GM23338 (cell line): ENCODE measurements around the gene CTNNA2. TPM values are rescaled to one million over a fixed set of nuclear protein-coding genes. Genes with fewer than 3 reads are reported as not detected.
A peak's percentile ranks its signal among the peaks of the same experiment; 100 is the strongest.

Experiments used
- ATAC-seq: fragments of 200-7000 bp; cut with Tn5 transposase; 3 replicates; pipeline ENCODE4 v1.9.1; 2020
- DNase-seq: peaks from one replicate; pipeline ENCODE4 v3.0.0-alpha.2; 2015; ENCODE audit warnings: low spot score
- H2AFZ ChIP-seq: fragments of 200-600 bp; sonication (generic); 2 replicates; pipeline ENCODE4 v1.8.0; 2016; ENCODE audit warnings: antibody characterized with exemption, mild to moderate bottlenecking, moderate library complexity
- H3F3A ChIP-seq: fragments of 200-600 bp; sonication (generic); replicated peaks from 2 replicates; pipeline ENCODE4 v1.8.0; 2017; ENCODE audit warnings: antibody characterized with exemption, mixed run types, low read depth
- H3K27ac ChIP-seq: fragments of 200-600 bp; sonication (generic); 2 replicates; pipeline ENCODE4 v1.6.1; 2016; ENCODE audit warnings: low read depth
- H3K27me3 ChIP-seq: fragments of 200-600 bp; sonication (generic); 2 replicates; pipeline ENCODE4 v1.8.0; 2016; ENCODE audit warnings: mild to moderate bottlenecking, mixed run types, moderate library complexity; ENCODE audit not compliant: insufficient read depth
- H3K36me3 ChIP-seq: fragments of 200-600 bp; sonication (generic); 2 replicates; pipeline ENCODE4 v1.8.0; 2016; ENCODE audit warnings: mild to moderate bottlenecking; ENCODE audit not compliant: insufficient read depth
- H3K4me1 ChIP-seq: fragments of 200-600 bp; sonication (generic); 2 replicates; pipeline ENCODE4 v1.8.0; 2016; ENCODE audit warnings: mild to moderate bottlenecking, moderate library complexity; ENCODE audit not compliant: insufficient read depth
- H3K4me2 ChIP-seq: fragments of 200-600 bp; sonication (generic); 2 replicates; pipeline ENCODE4 v1.7.1; 2017; ENCODE audit warnings: mixed run types
- H3K4me3 ChIP-seq: fragments of 200-600 bp; sonication (generic); 2 replicates; pipeline ENCODE4 v1.6.1; 2016; ENCODE audit warnings: mixed run types
- H3K79me2 ChIP-seq: fragments of 200-600 bp; sonication (generic); replicated peaks from 2 replicates; pipeline ENCODE4 v1.8.0; 2017; ENCODE audit warnings: mild to moderate bottlenecking; ENCODE audit not compliant: insufficient read depth
- H3K9me2 ChIP-seq: fragments of 200-600 bp; sonication (generic); 2 replicates; pipeline ENCODE4 v1.8.0; 2017; ENCODE audit not compliant: insufficient read depth
- H4K20me1 ChIP-seq: fragments of 200-600 bp; sonication (generic); replicated peaks from 2 replicates; pipeline ENCODE4 v1.8.0; 2017; ENCODE audit warnings: mild to moderate bottlenecking; ENCODE audit not compliant: insufficient read depth
- H3K27ac Mint-ChIP-seq: 2 replicates; pipeline ENCODE4 v1.8.0; 2020; ENCODE audit warnings: inconsistent platforms, mild to moderate bottlenecking, moderate library complexity, mixed read lengths
- H3K27me3 Mint-ChIP-seq: 3 replicates; pipeline ENCODE4 v1.8.0; 2022; ENCODE audit warnings: low read depth, mild to moderate bottlenecking, moderate library complexity, mixed read lengths, inconsistent platforms; ENCODE audit not compliant: insufficient read depth, poor library complexity
- H3K36me3 Mint-ChIP-seq: 3 replicates; pipeline ENCODE4 v1.8.0; 2021; ENCODE audit warnings: low read depth, mild to moderate bottlenecking, inconsistent platforms, moderate library complexity, mixed read lengths
- H3K4me1 Mint-ChIP-seq: 3 replicates; pipeline ENCODE4 v1.8.0; 2020; ENCODE audit warnings: mild to moderate bottlenecking, inconsistent platforms, mixed read lengths
- H3K4me3 Mint-ChIP-seq: 3 replicates; pipeline ENCODE4 v1.8.0; 2021; ENCODE audit warnings: moderate library complexity, mild to moderate bottlenecking, inconsistent platforms, mixed read lengths
- H3K9me3 Mint-ChIP-seq: 3 replicates; pipeline ENCODE4 v1.8.0; 2020; ENCODE audit warnings: moderate library complexity, mild to moderate bottlenecking, inconsistent platforms, mixed read lengths
- CREB1 ChIP-seq: fragments of 250-450 bp; sonication (Bioruptor Pico); IDR thresholded peaks from 2 replicates; pipeline ENCODE4 v1.5.0; 2020; ENCODE audit warnings: low read depth, mild to moderate bottlenecking, moderate library complexity
- EZH2 ChIP-seq: fragments of 200-600 bp; sonication (generic); IDR thresholded peaks from one replicate; pipeline ENCODE4 v1.8.0; 2017; ENCODE audit warnings: antibody characterized with exemption, mild to moderate bottlenecking, low read depth; ENCODE audit not compliant: unreplicated experiment
- EZH2phosphoT487 ChIP-seq: fragments of 200-600 bp; sonication (generic); IDR thresholded peaks from one replicate; pipeline ENCODE4 v1.8.1; 2018; ENCODE audit warnings: antibody characterized with exemption; ENCODE audit not compliant: unreplicated experiment
- POLR2AphosphoS5 ChIP-seq: IDR thresholded peaks from 2 replicates; pipeline ENCODE4 v1.6.1; 2016; ENCODE audit warnings: antibody characterized with exemption, low read depth
- ZNF114 ChIP-seq: fragments of 250-450 bp; sonication (Bioruptor Pico); IDR thresholded peaks from 2 replicates; pipeline ENCODE4 v1.5.0; 2020; ENCODE audit warnings: mild to moderate bottlenecking, moderate library complexity
- polyA plus RNA-seq: library from polyadenylated mRNA; unstranded; fragments of >200 nt; fragmentation: Nextera tagmentation; extraction: Ambion mirVana; gene quantifications from 2 replicates; pipeline ENCODE4 v1.2.1, GENCODE V29; 2016
- total RNA-seq: library from RNA; depleted of rRNA; stranded (reverse); fragments of >200 nt; shearing (Covaris generic); gene quantifications from 2 replicates; pipeline ENCODE4 v1.2.3, GENCODE V29; 2014
- TF ChIP-seq, protein P1 (sequence below): fragments of 250-450 bp; sonication (Bioruptor Pico); IDR thresholded peaks from 2 replicates; pipeline ENCODE4 v1.5.0; 2020; ENCODE audit warnings: mild to moderate bottlenecking, moderate library complexity
- TF ChIP-seq, protein P2 (sequence below), 2 experiments: fragments of 200-600 bp in 1 of 2; sonication (generic) in 1 of 2; conservative IDR thresholded peaks; 2 replicates each; pipeline versions ENCODE4 v1.5.1 to v1.6.1; 2016 to 2017; ENCODE audit warnings: antibody characterized with exemption in 2 of 2, low read depth in 2 of 2, mild to moderate bottlenecking in 2 of 2, moderate library complexity in 1 of 2

Gene CTNNA2
- total and polyA plus RNA-seq, 2 experiments from 2014 or later: 6.4 to 15.6 TPM

DNA sequence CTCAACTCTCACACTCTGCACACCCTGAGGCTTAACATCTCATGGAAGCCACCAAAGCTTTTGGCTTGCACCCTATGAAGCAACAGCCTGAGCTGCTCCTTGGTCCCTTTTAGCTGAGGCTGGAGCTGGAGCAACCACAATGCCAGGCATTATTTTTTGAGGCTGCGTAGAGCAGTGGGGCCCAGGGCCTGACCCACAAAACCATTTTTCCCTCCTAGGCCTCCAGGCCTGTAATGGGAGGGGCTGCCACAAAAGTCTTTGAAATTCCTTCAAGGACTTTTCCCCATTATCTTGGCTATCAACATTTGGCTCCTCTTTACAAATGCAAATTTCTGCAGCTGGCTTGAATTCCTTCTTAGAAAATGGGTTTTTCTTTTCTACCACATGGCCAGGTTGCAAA, 39.8 kb downstream of the CTNNA2 start (continued):
- TF ChIP-seq, protein P1, sequence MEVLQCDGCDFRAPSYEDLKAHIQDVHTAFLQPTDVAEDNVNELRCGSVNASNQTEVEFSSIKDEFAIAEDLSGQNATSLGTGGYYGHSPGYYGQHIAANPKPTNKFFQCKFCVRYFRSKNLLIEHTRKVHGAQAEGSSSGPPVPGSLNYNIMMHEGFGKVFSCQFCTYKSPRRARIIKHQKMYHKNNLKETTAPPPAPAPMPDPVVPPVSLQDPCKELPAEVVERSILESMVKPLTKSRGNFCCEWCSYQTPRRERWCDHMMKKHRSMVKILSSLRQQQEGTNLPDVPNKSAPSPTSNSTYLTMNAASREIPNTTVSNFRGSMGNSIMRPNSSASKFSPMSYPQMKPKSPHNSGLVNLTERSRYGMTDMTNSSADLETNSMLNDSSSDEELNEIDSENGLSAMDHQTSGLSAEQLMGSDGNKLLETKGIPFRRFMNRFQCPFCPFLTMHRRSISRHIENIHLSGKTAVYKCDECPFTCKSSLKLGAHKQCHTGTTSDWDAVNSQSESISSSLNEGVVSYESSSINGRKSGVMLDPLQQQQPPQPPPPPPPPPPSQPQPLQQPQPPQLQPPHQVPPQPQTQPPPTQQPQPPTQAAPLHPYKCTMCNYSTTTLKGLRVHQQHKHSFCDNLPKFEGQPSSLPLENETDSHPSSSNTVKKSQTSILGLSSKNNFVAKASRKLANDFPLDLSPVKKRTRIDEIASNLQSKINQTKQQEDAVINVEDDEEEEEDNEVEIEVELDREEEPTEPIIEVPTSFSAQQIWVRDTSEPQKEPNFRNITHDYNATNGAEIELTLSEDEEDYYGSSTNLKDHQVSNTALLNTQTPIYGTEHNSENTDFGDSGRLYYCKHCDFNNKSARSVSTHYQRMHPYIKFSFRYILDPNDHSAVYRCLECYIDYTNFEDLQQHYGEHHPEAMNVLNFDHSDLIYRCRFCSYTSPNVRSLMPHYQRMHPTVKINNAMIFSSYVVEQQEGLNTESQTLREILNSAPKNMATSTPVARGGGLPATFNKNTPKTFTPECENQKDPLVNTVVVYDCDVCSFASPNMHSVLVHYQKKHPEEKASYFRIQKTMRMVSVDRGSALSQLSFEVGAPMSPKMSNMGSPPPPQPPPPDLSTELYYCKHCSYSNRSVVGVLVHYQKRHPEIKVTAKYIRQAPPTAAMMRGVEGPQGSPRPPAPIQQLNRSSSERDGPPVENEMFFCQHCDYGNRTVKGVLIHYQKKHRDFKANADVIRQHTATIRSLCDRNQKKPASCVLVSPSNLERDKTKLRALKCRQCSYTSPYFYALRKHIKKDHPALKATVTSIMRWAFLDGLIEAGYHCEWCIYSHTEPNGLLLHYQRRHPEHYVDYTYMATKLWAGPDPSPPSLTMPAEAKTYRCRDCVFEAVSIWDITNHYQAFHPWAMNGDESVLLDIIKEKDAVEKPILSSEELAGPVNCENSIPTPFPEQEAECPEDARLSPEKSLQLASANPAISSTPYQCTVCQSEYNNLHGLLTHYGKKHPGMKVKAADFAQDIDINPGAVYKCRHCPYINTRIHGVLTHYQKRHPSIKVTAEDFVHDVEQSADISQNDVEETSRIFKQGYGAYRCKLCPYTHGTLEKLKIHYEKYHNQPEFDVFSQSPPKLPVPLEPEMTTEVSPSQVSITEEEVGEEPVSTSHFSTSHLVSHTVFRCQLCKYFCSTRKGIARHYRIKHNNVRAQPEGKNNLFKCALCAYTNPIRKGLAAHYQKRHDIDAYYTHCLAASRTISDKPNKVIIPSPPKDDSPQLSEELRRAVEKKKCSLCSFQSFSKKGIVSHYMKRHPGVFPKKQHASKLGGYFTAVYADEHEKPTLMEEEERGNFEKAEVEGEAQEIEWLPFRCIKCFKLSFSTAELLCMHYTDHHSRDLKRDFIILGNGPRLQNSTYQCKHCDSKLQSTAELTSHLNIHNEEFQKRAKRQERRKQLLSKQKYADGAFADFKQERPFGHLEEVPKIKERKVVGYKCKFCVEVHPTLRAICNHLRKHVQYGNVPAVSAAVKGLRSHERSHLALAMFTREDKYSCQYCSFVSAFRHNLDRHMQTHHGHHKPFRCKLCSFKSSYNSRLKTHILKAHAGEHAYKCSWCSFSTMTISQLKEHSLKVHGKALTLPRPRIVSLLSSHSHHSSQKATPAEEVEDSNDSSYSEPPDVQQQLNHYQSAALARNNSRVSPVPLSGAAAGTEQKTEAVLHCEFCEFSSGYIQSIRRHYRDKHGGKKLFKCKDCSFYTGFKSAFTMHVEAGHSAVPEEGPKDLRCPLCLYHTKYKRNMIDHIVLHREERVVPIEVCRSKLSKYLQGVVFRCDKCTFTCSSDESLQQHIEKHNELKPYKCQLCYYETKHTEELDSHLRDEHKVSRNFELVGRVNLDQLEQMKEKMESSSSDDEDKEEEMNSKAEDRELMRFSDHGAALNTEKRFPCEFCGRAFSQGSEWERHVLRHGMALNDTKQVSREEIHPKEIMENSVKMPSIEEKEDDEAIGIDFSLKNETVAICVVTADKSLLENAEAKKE (CRISPR knock-in tag): no peak
- TF ChIP-seq ZNF114 (CRISPR knock-in tag): no peak

DNA sequence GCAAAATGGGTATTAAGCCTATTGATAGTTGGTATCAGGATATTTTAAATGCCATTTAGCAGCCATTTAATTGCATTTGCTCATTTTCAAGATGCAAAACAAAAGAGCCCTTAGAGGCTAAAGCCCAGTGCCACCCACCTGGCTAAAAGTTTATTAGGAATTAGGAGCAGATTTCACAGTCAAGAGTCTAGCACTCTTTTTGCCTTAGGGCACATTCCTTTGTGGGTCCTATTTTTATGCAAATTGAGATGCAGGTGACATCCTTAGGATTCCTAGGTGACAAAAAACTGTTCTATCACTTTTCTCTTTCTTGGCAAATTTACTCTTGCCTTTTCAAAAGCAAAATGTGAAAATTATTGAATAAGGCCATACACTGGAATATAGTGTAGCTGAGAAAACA, 42.0 kb downstream of the CTNNA2 start:
- peak; percentile 76 for DNase-seq
- peaks cover 43% of the 10 kb centered on the region for H3K9me3 Mint-ChIP-seq
- H3K4me1 Mint-ChIP-seq: peaks cover 21% of the 10 kb centered on the region
- peak; percentile 34; the same call in 2 of the 3 replicates for ATAC-seq
- Histone ChIP-seq H3F3A (no peaks in the 10 kb centered on the region), H3K79me2 (no peaks in the 10 kb centered on the region), H3K4me3 (no peak overlapping the region), H3K27ac (peak overlapping the region; percentile 84), H4K20me1 (no peaks in the 10 kb centered on the region), H2AFZ (no peak overlapping the region), H3K27me3 (no peaks in the 10 kb centered on the region), H3K36me3 (peaks cover 38% of the 10 kb centered on the region), H3K4me2 (peak overlapping the region; percentile 24; the same call in 1 of the 2 replicates), H3K9me2 (no peaks in the 10 kb centered on the region; the same call in 1 of the 2 replicates), H3K4me1 (peaks cover 34% of the 10 kb centered on the region)
- TF ChIP-seq EZH2phosphoT487 (no peak), EZH2 (no peak), POLR2AphosphoS5 (no peak), CREB1 (no peak)
- TF ChIP-seq, protein P2, sequence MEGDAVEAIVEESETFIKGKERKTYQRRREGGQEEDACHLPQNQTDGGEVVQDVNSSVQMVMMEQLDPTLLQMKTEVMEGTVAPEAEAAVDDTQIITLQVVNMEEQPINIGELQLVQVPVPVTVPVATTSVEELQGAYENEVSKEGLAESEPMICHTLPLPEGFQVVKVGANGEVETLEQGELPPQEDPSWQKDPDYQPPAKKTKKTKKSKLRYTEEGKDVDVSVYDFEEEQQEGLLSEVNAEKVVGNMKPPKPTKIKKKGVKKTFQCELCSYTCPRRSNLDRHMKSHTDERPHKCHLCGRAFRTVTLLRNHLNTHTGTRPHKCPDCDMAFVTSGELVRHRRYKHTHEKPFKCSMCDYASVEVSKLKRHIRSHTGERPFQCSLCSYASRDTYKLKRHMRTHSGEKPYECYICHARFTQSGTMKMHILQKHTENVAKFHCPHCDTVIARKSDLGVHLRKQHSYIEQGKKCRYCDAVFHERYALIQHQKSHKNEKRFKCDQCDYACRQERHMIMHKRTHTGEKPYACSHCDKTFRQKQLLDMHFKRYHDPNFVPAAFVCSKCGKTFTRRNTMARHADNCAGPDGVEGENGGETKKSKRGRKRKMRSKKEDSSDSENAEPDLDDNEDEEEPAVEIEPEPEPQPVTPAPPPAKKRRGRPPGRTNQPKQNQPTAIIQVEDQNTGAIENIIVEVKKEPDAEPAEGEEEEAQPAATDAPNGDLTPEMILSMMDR (conservative IDR thresholded peaks at IDR 0.05; ENCODE audit: low read depth in 2 of 2): no peak
- H3K36me3 Mint-ChIP-seq: peaks cover 43% of the 10 kb centered on the region
- no peak overlapping the region for H3K4me3 Mint-ChIP-seq
- peaks cover 4% of the 10 kb centered on the region for H3K27me3 Mint-ChIP-seq
- H3K27ac Mint-ChIP-seq: no peak overlapping the region
